CD4-positive, alpha-beta T cell treated with Interleukin-15 for 4 hours (primary cell): ENCODE results near the gene NR6A1.

Source experiments
- DNase-seq: peaks from one replicate; pipeline ENCODE4 v3.0.0-alpha.2; 2020; ENCODE audit warnings: low spot score

NR6A1 gene

GRCh38 chr9:124526174-124526573, 244.9 kb downstream of the NR6A1 start:
- DNase-seq = no peak

- DNase-seq = no peak
Observed at GRCh38 chr9:124522121-124523098, 248.7 kb downstream of the NR6A1 start.

- no peak for DNase-seq
Observed at GRCh38 chr9:124521142-124521541, 250.0 kb downstream of the NR6A1 start.

GRCh38 chr9:124520206-124520596, 250.9 kb downstream of the NR6A1 start:
- no peak for DNase-seq

GRCh38 chr9:124518116-124518515, 253.0 kb downstream of the NR6A1 start:
- no peak for DNase-seq

- no peak for DNase-seq
Observed at GRCh38 chr9:124517600-124517999, 253.5 kb downstream of the NR6A1 start.

- DNase-seq = no peak
Observed at GRCh38 chr9:124514874-124515273, 256.2 kb downstream of the NR6A1 start.

GRCh38 chr9:124514125-124514524, 257.0 kb downstream of the NR6A1 start:
- no peak for DNase-seq

GRCh38 chr9:124513376-124513994, 257.6 kb downstream of the NR6A1 start:
- DNase-seq = no peak

- DNase-seq = no peak
Observed at GRCh38 chr9:124512806-124513204, 258.3 kb downstream of the NR6A1 start.

GRCh38 chr9:124511891-124512805, 259.0 kb downstream of the NR6A1 start:
- no peak for DNase-seq

GRCh38 chr9:124511426-124511840, 259.7 kb downstream of the NR6A1 start:
- DNase-seq = no peak

GRCh38 chr9:124510650-124511425, 260.3 kb downstream of the NR6A1 start:
- DNase-seq = no peak

GRCh38 chr9:124507880-124508423, 263.2 kb downstream of the NR6A1 start:
- no peak for DNase-seq

- no peak for DNase-seq
Observed at GRCh38 chr9:124506931-124507879, 263.9 kb downstream of the NR6A1 start, which contains the start of gene NR5A1. NR5A1 (minus strand) TSS chr9:124507399; CDS start chr9:124503395, 4,004 bp downstream.

- DNase-seq = no peak
Observed at GRCh38 chr9:124506433-124506832, 264.7 kb downstream of the NR6A1 start.

GRCh38 chr9:124505901-124506346, 265.2 kb downstream of the NR6A1 start:
- DNase-seq = no peak

- DNase-seq = no peak
Observed at GRCh38 chr9:124505006-124505900, 265.9 kb downstream of the NR6A1 start.
